Right cardiac atrium (tissue), 5 donors: Measurements from ENCODE around the gene SEMA5B. TPM values are rescaled to one million over a fixed set of nuclear protein-coding genes. Genes with fewer than 3 reads are reported as not detected.

ENCODE experiments used
- ATAC-seq, 2 donors: fragments of 200-7000 bp; cut with Tn5 transposase; one replicate each; pipeline versions ENCODE4 v1.8.0 to v1.9.1; 2020; ENCODE audit warnings: moderate library complexity in 2 of 2, mild to moderate bottlenecking in 1 of 2
- DNase-seq, 3 donors: peaks; one replicate each; pipeline ENCODE4 v3.0.0-alpha.2; 2020
- H3K27ac ChIP-seq: one replicate; pipeline ENCODE4 v1.5.1; 2013; ENCODE audit warnings: mild to moderate bottlenecking, low read length, control low read depth, moderate library complexity
- H3K27me3 ChIP-seq: one replicate; pipeline ENCODE4 v1.6.1; 2013; ENCODE audit not compliant: control insufficient read depth, insufficient read depth
- H3K4me1 ChIP-seq: one replicate; pipeline ENCODE4 v1.6.1; 2013; ENCODE audit warnings: low read length; ENCODE audit not compliant: control insufficient read depth, insufficient read depth
- H3K4me3 ChIP-seq: one replicate; pipeline ENCODE4 v1.5.1; 2013; ENCODE audit warnings: low read length, control low read depth
- H3K9me3 ChIP-seq: one replicate; pipeline ENCODE4 v1.6.1; 2013; ENCODE audit warnings: low read length; ENCODE audit not compliant: control insufficient read depth
- WGBS: extraction: QIAGEN DNeasy Blood & Tissue Kit; methylation state at CpG from one replicate; pipeline ENCODE4 v1.1.7; 2013; 5-methylcytosine and 5-hydroxymethylcytosine counted together
- intact Hi-C, 4 donors: fragments of 100-400 bp; cut with DNase I; formaldehyde crosslinking; loops; one replicate each; pipeline versions ENCODE4 v1.11.0 to v1.14.0; 2022 to 2023
- polyA plus RNA-seq: library from polyadenylated mRNA; stranded (reverse); fragments of 200-250 nt; gene quantifications from one replicate; pipeline ENCODE4 v1.2.3, GENCODE V29; 2013
- total RNA-seq, 4 donors: library from RNA; stranded (reverse); fragmentation: NEBNext Ultra II Directional; extraction: Animal tissue kit (Norgen Biotek cat#: 25700); gene quantifications; one replicate each; pipeline ENCODE4 v1.2.1, GENCODE V29; 2021
- donor health status: healthy with polysubstance abuse.
- donor health status: DM: no; HTN: yes; CAD: no.
- donor health status: DM: no; HTN: no; CAD: no.
- donor health status: DM: no; HTN: yes; CAD: no; lungs with severe emphysema.
- donor health status: DM: yes; HTN: yes; CAD: no.

SEMA5B gene
- total and polyA plus RNA-seq, 5 donors = 0.72 to 4.9 (median 3.1) TPM

- Histone ChIP-seq H3K27me3 (no peaks in the 10 kb centered on the region), H3K4me1 (no peaks in the 10 kb centered on the region), H3K9me3 (no peaks in the 10 kb centered on the region), H3K4me3 (no peak overlapping the region), H3K27ac (no peak overlapping the region)
- ATAC-seq (no peak), DNase-seq (no peak)
- intact Hi-C loops = no loop called here
- 93% methylated on average over 16 of the region's 16 CpGs for WGBS
These were observed 115.7 kb downstream of the SEMA5B start for GRCh38 chr3:122911901-122912300.

- no peaks in the 10 kb centered on the region for H3K4me1 ChIP-seq
- intact Hi-C loops = no loop called here
- no peaks in the 10 kb centered on the region for H3K9me3 ChIP-seq
- H3K27ac ChIP-seq = no peak overlapping the region
- no peaks in the 10 kb centered on the region for H3K27me3 ChIP-seq
- no peak overlapping the region for H3K4me3 ChIP-seq
- DNase-seq (no peak), ATAC-seq (no peak)
- 91% methylated on average over 3 of the region's 3 CpGs for WGBS
These were observed 119.3 kb downstream of the SEMA5B start for GRCh38 chr3:122908251-122908650.

- Histone ChIP-seq H3K27ac (no peak overlapping the region), H3K27me3 (no peaks in the 10 kb centered on the region), H3K9me3 (no peaks in the 10 kb centered on the region), H3K4me1 (no peaks in the 10 kb centered on the region), H3K4me3 (no peak overlapping the region)
- no peak for DNase-seq
- intact Hi-C loops = no loop called here
- WGBS = 90% methylated on average over 4 of the region's 4 CpGs
- no peak for ATAC-seq
These were observed 120.1 kb downstream of the SEMA5B start for GRCh38 chr3:122907471-122907870.

- Histone ChIP-seq H3K4me1 (no peaks in the 10 kb centered on the region), H3K27me3 (no peaks in the 10 kb centered on the region), H3K27ac (no peak overlapping the region), H3K9me3 (no peaks in the 10 kb centered on the region), H3K4me3 (no peak overlapping the region)
- intact Hi-C loops = no loop called here
- DNase-seq = no peak
- WGBS = 64% methylated on average over 4 of the region's 4 CpGs
- ATAC-seq = no peak
These were observed 124.4 kb downstream of the SEMA5B start for GRCh38 chr3:122903171-122903570.

GRCh38 chr3:122902326-122902725 is 125.2 kb downstream of the SEMA5B start:
- H3K4me3 ChIP-seq = no peak overlapping the region
- 78% methylated on average over 2 of the region's 2 CpGs for WGBS
- H3K27ac ChIP-seq = no peak overlapping the region
- intact Hi-C loops = no loop called here
- DNase-seq (no peak), ATAC-seq (no peak)
- H3K27me3 ChIP-seq = no peaks in the 10 kb centered on the region
- no peaks in the 10 kb centered on the region for H3K4me1 ChIP-seq
- H3K9me3 ChIP-seq = no peaks in the 10 kb centered on the region

GRCh38 chr3:122898298-122898697 is 129.3 kb downstream of the SEMA5B start:
- no peaks in the 10 kb centered on the region for H3K27me3 ChIP-seq
- ATAC-seq (no peak), DNase-seq (no peak)
- peaks cover 3% of the 10 kb centered on the region for H3K4me1 ChIP-seq
- intact Hi-C loops = no loop called here
- no peak overlapping the region for H3K27ac ChIP-seq
- WGBS = 34% methylated on average over 4 of the region's 4 CpGs
- no peaks in the 10 kb centered on the region for H3K9me3 ChIP-seq
- H3K4me3 ChIP-seq = no peak overlapping the region

GRCh38 chr3:122893754-122894668 is 133.6 kb downstream of the SEMA5B start:
- DNase-seq (no peak), ATAC-seq (peak; percentile 67 to 77)
- 61% methylated on average over 17 of the region's 17 CpGs for WGBS
- H3K27ac ChIP-seq = no peak overlapping the region
- no peaks in the 10 kb centered on the region for H3K9me3 ChIP-seq
- intact Hi-C loops = no loop called here
- peaks cover 3% of the 10 kb centered on the region for H3K4me1 ChIP-seq
- no peak overlapping the region for H3K4me3 ChIP-seq
- no peaks in the 10 kb centered on the region for H3K27me3 ChIP-seq

- 88% methylated on average over 8 of the region's 8 CpGs for WGBS
- intact Hi-C loops = no loop called here
- no peak for DNase-seq
- no peaks in the 10 kb centered on the region for H3K9me3 ChIP-seq
- H3K27ac ChIP-seq = no peak overlapping the region
- peaks cover 3% of the 10 kb centered on the region for H3K4me1 ChIP-seq
- H3K4me3 ChIP-seq = no peak overlapping the region
- no peaks in the 10 kb centered on the region for H3K27me3 ChIP-seq
- ATAC-seq = no peak
These were observed 134.3 kb downstream of the SEMA5B start for GRCh38 chr3:122893282-122893681.

- WGBS = 93% methylated on average over 21 of the region's 21 CpGs
- Histone ChIP-seq H3K9me3 (no peaks in the 10 kb centered on the region), H3K27me3 (no peaks in the 10 kb centered on the region), H3K4me1 (peaks cover 3% of the 10 kb centered on the region), H3K27ac (no peak overlapping the region), H3K4me3 (no peak overlapping the region)
- intact Hi-C loops = no loop called here
- ATAC-seq (no peak), DNase-seq (no peak)
These were observed 135.2 kb downstream of the SEMA5B start for GRCh38 chr3:122892118-122892960.

GRCh38 chr3:122890720-122891220 is 136.8 kb downstream of the SEMA5B start:
- Histone ChIP-seq H3K9me3 (no peaks in the 10 kb centered on the region), H3K27ac (no peak overlapping the region), H3K27me3 (no peaks in the 10 kb centered on the region), H3K4me1 (peaks cover 3% of the 10 kb centered on the region), H3K4me3 (no peak overlapping the region)
- no peak for DNase-seq
- ATAC-seq = no peak
- 73% methylated on average over 4 of the region's 4 CpGs for WGBS
- intact Hi-C loops = no loop called here
